ENCODE measurements around the gene MAD1L1.

Gene MAD1L1

GRCh38 chr7:2209146-2209960 is 23.4 kb downstream of the MAD1L1 start:
- H3K36me3 ChIP-seq (ENCODE audit: control insufficient read depth in 1 of 2, insufficient read depth in 2 of 2, low read depth in 1 of 2, low read length in 2 of 2), result peaks cover 48 to 59% of the 10 kb centered on the region in 2 experiments
- no peak overlapping the region for H3K23ac ChIP-seq (ENCODE audit: low read length in 2 of 2)
- no peak overlapping the region for H2BK15ac ChIP-seq (ENCODE audit: low read depth, poor library complexity, severe bottlenecking)
- no peaks in the 10 kb centered on the region for H3K9me3 ChIP-seq (ENCODE audit: control insufficient read depth, low read length)
- H4K8ac ChIP-seq (ENCODE audit: low read length), result no peak overlapping the region
- DNase-seq, result peak; percentile 70
- no peak overlapping the region for H3K4me3 ChIP-seq (ENCODE audit: insufficient read depth in 1 of 2, low read depth in 1 of 2, low read length in 2 of 2)
- H3K4me2 ChIP-seq (ENCODE audit: low read length, poor library complexity, severe bottlenecking), result no peak overlapping the region
- H4K91ac ChIP-seq (ENCODE audit: low read length), result no peak overlapping the region
- H3K27ac ChIP-seq (ENCODE audit: low read length, poor library complexity, severe bottlenecking), result no peak overlapping the region
- H3K18ac ChIP-seq (ENCODE audit: low read depth in 1 of 2, low read length in 2 of 2), result no peak overlapping the region
- H2BK12ac ChIP-seq (ENCODE audit: low read length in 2 of 2), result no peak overlapping the region
- no peak overlapping the region for H2AFZ ChIP-seq (ENCODE audit: low read depth, low read length)
- no peak overlapping the region for H3K14ac ChIP-seq (ENCODE audit: low read length in 2 of 2)
- no peak overlapping the region for H2AK5ac ChIP-seq (ENCODE audit: low read length, severe bottlenecking)
- peaks cover 24% of the 10 kb centered on the region for H3K79me1 ChIP-seq (replicated peaks; ENCODE audit: low read length, poor library complexity, severe bottlenecking)
- no peak overlapping the region for H2BK120ac ChIP-seq (ENCODE audit: low read depth, low read length)
- H3K4me1 ChIP-seq (ENCODE audit: control insufficient read depth, insufficient read depth, low read depth, low read length), result peaks cover 18% of the 10 kb centered on the region
- H3K27me3 ChIP-seq (ENCODE audit: control insufficient read depth in 1 of 2, insufficient read depth in 1 of 2, low read length in 2 of 2), result no peaks in the 10 kb centered on the region
- no peak overlapping the region for H3K4ac ChIP-seq (ENCODE audit: low read depth in 1 of 2, low read length in 2 of 2)
- 70% methylated on average over 21 of the region's 21 CpGs for WGBS
- H3K9ac ChIP-seq (ENCODE audit: low read length), result peak overlapping the region; percentile 70
- H2BK5ac ChIP-seq (ENCODE audit: low read depth, low read length, poor library complexity, severe bottlenecking), result no peak overlapping the region

- no peak overlapping the region for H2BK15ac ChIP-seq (ENCODE audit: low read depth, poor library complexity, severe bottlenecking)
- no peak overlapping the region for H3K4ac ChIP-seq (ENCODE audit: low read depth in 1 of 2, low read length in 2 of 2)
- H3K9ac ChIP-seq (ENCODE audit: low read length), result peak overlapping the region; percentile 70
- peaks cover 43 to 53% of the 10 kb centered on the region in 2 experiments for H3K36me3 ChIP-seq (ENCODE audit: control insufficient read depth in 1 of 2, insufficient read depth in 2 of 2, low read depth in 1 of 2, low read length in 2 of 2)
- no peak overlapping the region for H3K27ac ChIP-seq (ENCODE audit: low read length, poor library complexity, severe bottlenecking)
- H3K18ac ChIP-seq (ENCODE audit: low read depth in 1 of 2, low read length in 2 of 2), result no peak overlapping the region
- peak overlapping the region in 1 of 2 experiments; percentile 66 for H3K14ac ChIP-seq (ENCODE audit: low read length in 2 of 2)
- peaks cover 21% of the 10 kb centered on the region for H3K4me1 ChIP-seq (ENCODE audit: control insufficient read depth, insufficient read depth, low read depth, low read length)
- peaks cover 24% of the 10 kb centered on the region for H3K79me1 ChIP-seq (replicated peaks; ENCODE audit: low read length, poor library complexity, severe bottlenecking)
- H2BK5ac ChIP-seq (ENCODE audit: low read depth, low read length, poor library complexity, severe bottlenecking), result no peak overlapping the region
- no peak overlapping the region for H4K91ac ChIP-seq (ENCODE audit: low read length)
- 93% methylated on average over 16 of the region's 16 CpGs for WGBS
- H4K8ac ChIP-seq (ENCODE audit: low read length), result no peak overlapping the region
- H2AFZ ChIP-seq (ENCODE audit: low read depth, low read length), result no peak overlapping the region
- no peak overlapping the region for H3K4me2 ChIP-seq (ENCODE audit: low read length, poor library complexity, severe bottlenecking)
- no peak overlapping the region for H2BK120ac ChIP-seq (ENCODE audit: low read depth, low read length)
- H2BK12ac ChIP-seq (ENCODE audit: low read length in 2 of 2), result peak overlapping the region in 1 of 2 experiments; percentile 22
- no peaks in the 10 kb centered on the region for H3K9me3 ChIP-seq (ENCODE audit: control insufficient read depth, low read length)
- H2AK5ac ChIP-seq (ENCODE audit: low read length, severe bottlenecking), result no peak overlapping the region
- no peak overlapping the region for H3K23ac ChIP-seq (ENCODE audit: low read length in 2 of 2)
- H3K27me3 ChIP-seq (ENCODE audit: control insufficient read depth in 1 of 2, insufficient read depth in 1 of 2, low read length in 2 of 2), result no peaks in the 10 kb centered on the region
- DNase-seq, result no peak
- no peak overlapping the region for H3K4me3 ChIP-seq (ENCODE audit: insufficient read depth in 1 of 2, low read depth in 1 of 2, low read length in 2 of 2)
Observed at GRCh38 chr7:2208712-2209111, 24.0 kb downstream of the MAD1L1 start.

- Histone ChIP-seq H2BK120ac (ENCODE audit: low read depth, low read length) (no peak overlapping the region), H4K91ac (ENCODE audit: low read length) (no peak overlapping the region)
- WGBS, result 87% methylated on average over 16 of the region's 16 CpGs
Observed at GRCh38 chr7:2205036-2205780, 27.5 kb downstream of the MAD1L1 start.

GRCh38 chr7:2204446-2204845 is 28.3 kb downstream of the MAD1L1 start:
- WGBS, result 97% methylated on average over 10 of the region's 11 CpGs
- H3K4me2 ChIP-seq (ENCODE audit: low read length, poor library complexity, severe bottlenecking), result no peak overlapping the region
- no peak overlapping the region for H3K9ac ChIP-seq (ENCODE audit: low read length)
- no peak overlapping the region for H3K14ac ChIP-seq (ENCODE audit: low read length in 2 of 2)
- no peak for DNase-seq
- no peak overlapping the region for H4K91ac ChIP-seq (ENCODE audit: low read length)
- no peak overlapping the region for H4K8ac ChIP-seq (ENCODE audit: low read length)
- no peak overlapping the region for H2BK5ac ChIP-seq (ENCODE audit: low read depth, low read length, poor library complexity, severe bottlenecking)
- no peak overlapping the region for H2AK5ac ChIP-seq (ENCODE audit: low read length, severe bottlenecking)
- H3K18ac ChIP-seq (ENCODE audit: low read depth in 1 of 2, low read length in 2 of 2), result no peak overlapping the region
- H3K36me3 ChIP-seq (ENCODE audit: control insufficient read depth in 1 of 2, insufficient read depth in 2 of 2, low read depth in 1 of 2, low read length in 2 of 2), result peaks cover 28 to 51% of the 10 kb centered on the region in 2 experiments
- H3K4ac ChIP-seq (ENCODE audit: low read depth in 1 of 2, low read length in 2 of 2), result no peak overlapping the region
- H3K27ac ChIP-seq (ENCODE audit: low read length, poor library complexity, severe bottlenecking), result no peak overlapping the region
- no peaks in the 10 kb centered on the region for H3K9me3 ChIP-seq (ENCODE audit: control insufficient read depth, low read length)
- no peak overlapping the region for H3K4me3 ChIP-seq (ENCODE audit: insufficient read depth in 1 of 2, low read depth in 1 of 2, low read length in 2 of 2)
- H3K23ac ChIP-seq (ENCODE audit: low read length in 2 of 2), result no peak overlapping the region
- H2BK120ac ChIP-seq (ENCODE audit: low read depth, low read length), result no peak overlapping the region
- H2BK12ac ChIP-seq (ENCODE audit: low read length in 2 of 2), result no peak overlapping the region
- H3K4me1 ChIP-seq (ENCODE audit: control insufficient read depth, insufficient read depth, low read depth, low read length), result peaks cover 15% of the 10 kb centered on the region
- no peak overlapping the region for H2BK15ac ChIP-seq (ENCODE audit: low read depth, poor library complexity, severe bottlenecking)
- peaks cover 34% of the 10 kb centered on the region for H3K79me1 ChIP-seq (replicated peaks; ENCODE audit: low read length, poor library complexity, severe bottlenecking)
- no peak overlapping the region for H2AFZ ChIP-seq (ENCODE audit: low read depth, low read length)
- H3K27me3 ChIP-seq (ENCODE audit: control insufficient read depth in 1 of 2, insufficient read depth in 1 of 2, low read length in 2 of 2), result no peaks in the 10 kb centered on the region

More at GRCh38 chr7:2205036-2205780, 27.5 kb downstream of the MAD1L1 start:
- Histone ChIP-seq H3K27me3 (ENCODE audit: control insufficient read depth in 1 of 2, insufficient read depth in 1 of 2, low read length in 2 of 2) (no peaks in the 10 kb centered on the region), H3K4me1 (ENCODE audit: control insufficient read depth, insufficient read depth, low read depth, low read length) (peaks cover 15% of the 10 kb centered on the region), H3K23ac (ENCODE audit: low read length in 2 of 2) (peak overlapping the region in 1 of 2 experiments; percentile 70), H2AFZ (ENCODE audit: low read depth, low read length) (no peak overlapping the region), H2BK12ac (ENCODE audit: low read length in 2 of 2) (no peak overlapping the region), H3K36me3 (ENCODE audit: control insufficient read depth in 1 of 2, insufficient read depth in 2 of 2, low read depth in 1 of 2, low read length in 2 of 2) (peaks cover 25 to 50% of the 10 kb centered on the region in 2 experiments), H4K8ac (ENCODE audit: low read length) (no peak overlapping the region), H3K27ac (ENCODE audit: low read length, poor library complexity, severe bottlenecking) (peak overlapping the region; percentile 8), H3K14ac (ENCODE audit: low read length in 2 of 2) (no peak overlapping the region), H2BK15ac (ENCODE audit: low read depth, poor library complexity, severe bottlenecking) (no peak overlapping the region), H3K4ac (ENCODE audit: low read depth in 1 of 2, low read length in 2 of 2) (no peak overlapping the region), H3K79me1 (replicated peaks; ENCODE audit: low read length, poor library complexity, severe bottlenecking) (peaks cover 37% of the 10 kb centered on the region), H3K18ac (ENCODE audit: low read depth in 1 of 2, low read length in 2 of 2) (no peak overlapping the region), H3K9me3 (ENCODE audit: control insufficient read depth, low read length) (no peaks in the 10 kb centered on the region), H2AK5ac (ENCODE audit: low read length, severe bottlenecking) (peak overlapping the region; percentile 61), H3K4me3 (ENCODE audit: insufficient read depth in 1 of 2, low read depth in 1 of 2, low read length in 2 of 2) (no peak overlapping the region), H2BK5ac (ENCODE audit: low read depth, low read length, poor library complexity, severe bottlenecking) (no peak overlapping the region), H3K9ac (ENCODE audit: low read length) (no peak overlapping the region), H3K4me2 (ENCODE audit: low read length, poor library complexity, severe bottlenecking) (no peak overlapping the region)
- DNase-seq, result no peak

All from mesenchymal stem cell (in vitro differentiated cells and primary cell).